Body of pancreas (tissue), 4 donors: Measurements from ENCODE around the gene WBP1L. TPM values are rescaled to one million over a fixed set of nuclear protein-coding genes. Genes with fewer than 3 reads are reported as not detected.
A peak's percentile ranks its signal among the peaks of the same experiment; 100 is the strongest.

Experiments
- ATAC-seq: fragments of 150-250 bp; one replicate; pipeline ENCODE4 v1.9.1; 2016
- DNase-seq, 4 donors: peaks; one replicate each; pipeline ENCODE4 v3.0.0-alpha.2; 2019
- H3K27ac ChIP-seq, 4 donors: fragments of 200-600 bp; sonication (generic); 1 replicate in 3 of 4; 2 replicates in 1 of 4; pipeline versions ENCODE4 v1.5.1 to v1.6.1; 2016 to 2019; ENCODE audit warnings: mild to moderate bottlenecking in 1 of 4, mixed read lengths in 1 of 4, moderate library complexity in 1 of 4
- H3K27me3 ChIP-seq, 2 donors: fragments of 200-600 bp; sonication (generic); one replicate each; pipeline ENCODE4 v1.6.0; 2016; ENCODE audit warnings: mild to moderate bottlenecking in 1 of 2
- H3K36me3 ChIP-seq, 2 donors: fragments of 200-600 bp; sonication (generic); replicated peaks in 1 of 2; 2 replicates each; pipeline ENCODE4 v1.5.1; 2016; ENCODE audit warnings: low read depth in 2 of 2; ENCODE audit not compliant: insufficient read depth in 1 of 2
- H3K4me1 ChIP-seq: fragments of 200-600 bp; sonication (generic); one replicate; pipeline ENCODE4 v1.6.0; 2016
- H3K4me3 ChIP-seq, 2 donors: fragments of 200-600 bp; sonication (generic); 1 replicate in 1 of 2; 2 replicates in 1 of 2; pipeline ENCODE4 v1.5.1; 2016 to 2019
- H3K9me3 ChIP-seq, 3 donors: fragments of 200-600 bp; sonication (generic); 1 replicate in 2 of 3; 2 replicates in 1 of 3; pipeline ENCODE4 v1.5.1; 2016
- CTCF ChIP-seq, 7 experiments: fragments of 450-650 bp in 4 of 7; fragments of 200-600 bp in 3 of 7; sonication (generic) in 3 of 7; IDR thresholded peaks; one replicate each; pipeline ENCODE4 v1.5.1; 2016 to 2019; ENCODE audit warnings: antibody characterized with exemption in 7 of 7
- POLR2A ChIP-seq, 3 donors: fragments of 450-650 bp; IDR thresholded peaks; one replicate each; pipeline ENCODE4 v1.6.1; 2016; ENCODE audit warnings: antibody characterized with exemption in 3 of 3, mild to moderate bottlenecking in 2 of 3
- WGBS, 2 donors: methylation state at CpG; one replicate each; pipeline ENCODE4 v1.1.5; 2017; 5-methylcytosine and 5-hydroxymethylcytosine counted together
- intact Hi-C: fragments of 100-400 bp; cut with DNase I; formaldehyde crosslinking; loops from one replicate; pipeline ENCODE4 v1.15.1; 2023
- total RNA-seq, 2 donors: library from RNA; depleted of rRNA; stranded (reverse); fragments of >200 nt; gene quantifications; one replicate each; pipeline ENCODE4 v1.1.0, GENCODE V29; 2016

Gene WBP1L
- total RNA-seq, 2 donors from 2014 or later, result 30.6 to 55.4 TPM

- TF ChIP-seq POLR2A (IDR thresholded peaks at IDR 0.05) (no peak), CTCF (IDR thresholded peaks at IDR 0.05) (no peak)
- no peaks in the 10 kb centered on the region for H3K9me3 ChIP-seq
- peaks cover 70% of the 10 kb centered on the region for H3K4me1 ChIP-seq
- WGBS, 2 donors, result 68 to 73% methylated on average over 10 of the region's 10 CpGs
- no peak for ATAC-seq
- intact Hi-C loops, result no loop called here
- H3K27ac ChIP-seq, result no peak overlapping the region
- H3K27me3 ChIP-seq, result no peaks in the 10 kb centered on the region
- no peak for DNase-seq
- no peaks in the 10 kb centered on the region for H3K36me3 ChIP-seq
- H3K4me3 ChIP-seq, result no peak overlapping the region
Observed at GRCh38 chr10:102779680-102780526, 36.2 kb downstream of the WBP1L start.

- ATAC-seq, result no peak
- H3K36me3 ChIP-seq, result no peaks in the 10 kb centered on the region
- DNase-seq, result no peak
- no peak for TF ChIP-seq POLR2A (IDR thresholded peaks at IDR 0.05)
- no peak for TF ChIP-seq CTCF (IDR thresholded peaks at IDR 0.05)
- no peaks in the 10 kb centered on the region for H3K9me3 ChIP-seq
- WGBS, 2 donors, result 94 to 100% methylated on average over 1 of the region's 1 CpG
- no peak overlapping the region for H3K4me3 ChIP-seq
- H3K27ac ChIP-seq, result peak overlapping the region in 1 of 4 donors; percentile 13
- intact Hi-C loops, result no loop called here
- H3K4me1 ChIP-seq, result peaks cover 64% of the 10 kb centered on the region
- H3K27me3 ChIP-seq, result no peaks in the 10 kb centered on the region
Observed at GRCh38 chr10:102780527-102780808, 36.7 kb downstream of the WBP1L start.

GRCh38 chr10:102781090-102781920 lies 37.6 kb downstream of the WBP1L start:
- WGBS, 2 donors, result 56 to 64% methylated on average over 8 of the region's 8 CpGs
- Histone ChIP-seq H3K36me3 (no peaks in the 10 kb centered on the region), H3K4me1 (peaks cover 56% of the 10 kb centered on the region), H3K27me3 (no peaks in the 10 kb centered on the region), H3K4me3 (no peak overlapping the region), H3K9me3 (no peaks in the 10 kb centered on the region), H3K27ac (peak overlapping the region in 3 of 4 donors; percentile 6 to 50 (median 13))
- no peak for DNase-seq
- no peak for ATAC-seq
- intact Hi-C loops, result no loop called here
- TF ChIP-seq POLR2A (IDR thresholded peaks at IDR 0.05) (no peak), CTCF (IDR thresholded peaks at IDR 0.05) (no peak)

- Histone ChIP-seq H3K9me3 (no peaks in the 10 kb centered on the region), H3K27me3 (no peaks in the 10 kb centered on the region), H3K27ac (peak overlapping the region in 3 of 4 donors; percentile 6 to 62 (median 50)), H3K4me3 (no peak overlapping the region), H3K36me3 (no peaks in the 10 kb centered on the region), H3K4me1 (peaks cover 49% of the 10 kb centered on the region)
- TF ChIP-seq CTCF (IDR thresholded peaks at IDR 0.05), result no peak
- no peak for TF ChIP-seq POLR2A (IDR thresholded peaks at IDR 0.05)
- intact Hi-C loops, result no loop called here
- ATAC-seq (peak; percentile 49), DNase-seq (no peak)
- 69 to 73% methylated on average over 6 of the region's 6 CpGs for WGBS, 2 donors
Observed at GRCh38 chr10:102781921-102782557, 38.3 kb downstream of the WBP1L start.
